ENCODE data around the gene CDC42BPA. TPM values are rescaled to one million over a fixed set of nuclear protein-coding genes. Genes with fewer than 3 reads are reported as not detected.
"Not testable (repeated sequence)": the region's sequence is repeated elsewhere in the genome, so short reads cannot be mapped to it uniquely, and the experiment has no call there.

The CDC42BPA gene
- total and polyA plus RNA-seq, 4 experiments from 2014 or later: 0.49 to 0.72 TPM; not detected in 2

DNA sequence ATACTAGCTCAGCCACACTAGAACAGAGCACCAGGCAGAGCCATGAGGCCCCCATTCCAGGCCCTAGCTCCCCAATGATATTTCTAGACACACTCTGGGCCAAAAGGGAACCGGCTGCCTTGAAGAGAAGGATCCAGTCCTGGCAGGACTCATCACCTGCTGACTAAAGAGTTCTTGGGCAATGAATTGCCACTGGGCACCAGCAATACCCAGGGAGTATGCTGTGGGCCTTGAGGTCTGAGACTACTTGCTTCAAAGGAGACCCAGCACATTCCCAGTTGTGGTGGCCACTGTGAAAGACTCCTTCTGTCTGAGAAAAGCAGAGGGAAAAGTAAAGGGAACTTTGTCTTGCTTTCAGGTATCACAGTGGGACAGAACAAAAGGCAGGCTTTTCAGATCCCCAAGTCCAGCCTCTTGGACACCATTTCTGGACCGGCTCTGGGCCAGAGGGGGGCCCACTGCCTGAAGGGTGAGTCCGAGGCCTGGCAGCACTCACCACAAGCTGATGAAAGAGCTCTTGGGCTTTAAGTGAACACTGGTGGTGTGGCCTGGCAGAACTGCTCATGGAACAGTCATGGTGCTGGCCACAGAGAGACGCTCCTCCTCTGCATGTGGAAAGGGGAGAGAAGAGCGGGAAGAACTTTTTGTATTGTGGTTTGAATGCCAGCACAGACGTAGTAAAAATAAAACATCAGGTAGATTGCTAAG, 72.5 kb downstream of the CDC42BPA start:
- no peaks in the 10 kb centered on the region for H3K27me3 ChIP-seq (ENCODE audit: insufficient read depth, low read length)
- no peak overlapping the region for H3K4me3 ChIP-seq (ENCODE audit: low read length in 2 of 2)
- H3K4me1 ChIP-seq (ENCODE audit: insufficient read depth, low read length): no peaks in the 10 kb centered on the region
- peaks cover 0 to 3% of the 10 kb centered on the region in 2 donors for H3K36me3 Mint-ChIP-seq
- H3K4me3 Mint-ChIP-seq: no peak overlapping the region
- intact Hi-C loops (cut with micrococcal nuclease): no loop called here
- H3K4me1 Mint-ChIP-seq: no peaks in the 10 kb centered on the region
- peaks cover 12 to 26% of the 10 kb centered on the region in 2 donors for H3K27me3 Mint-ChIP-seq
- no peaks in the 10 kb centered on the region for H3K36me3 ChIP-seq (ENCODE audit: insufficient read depth, low read length)
- H3K27ac ChIP-seq (ENCODE audit: low read depth, low read length): no peak overlapping the region
- peaks cover 2 to 24% (median 13%) of the 10 kb centered on the region in 8 donors for H3K9me3 Mint-ChIP-seq
- no peak overlapping the region for H3K27ac Mint-ChIP-seq
- CTCF ChIA-PET (ENCODE audit: partially characterized antibody): interaction anchor here (0.7 kb wide), 1 partner anchor 93 kb away, joined by 4 read pairs; no protein-coding TSS in a partner anchor
- POLR2A ChIA-PET (ENCODE audit: partially characterized antibody): no interaction called here
- DNase-seq: no peak
- H3K9me3 ChIP-seq (ENCODE audit: control insufficient read depth in 1 of 2, low read length in 2 of 2): no peaks in the 10 kb centered on the region

- CTCF ChIA-PET (ENCODE audit: partially characterized antibody): no interaction called here
- H3K27me3 Mint-ChIP-seq: peaks cover 13 to 28% of the 10 kb centered on the region in 2 donors
- no peaks in the 10 kb centered on the region for H3K27me3 ChIP-seq (ENCODE audit: insufficient read depth, low read length)
- POLR2A ChIA-PET (ENCODE audit: partially characterized antibody): no interaction called here
- no peak overlapping the region for H3K4me3 ChIP-seq (ENCODE audit: low read length in 2 of 2)
- no peak overlapping the region for H3K27ac ChIP-seq (ENCODE audit: low read depth, low read length)
- peaks cover 1 to 3% of the 10 kb centered on the region in 2 donors for H3K36me3 Mint-ChIP-seq
- no peaks in the 10 kb centered on the region for H3K4me1 ChIP-seq (ENCODE audit: insufficient read depth, low read length)
- H3K9me3 Mint-ChIP-seq: peaks cover 2 to 24% (median 12%) of the 10 kb centered on the region in 8 donors
- intact Hi-C loops (cut with micrococcal nuclease): no loop called here
- no peak for DNase-seq
- H3K4me1 Mint-ChIP-seq: no peaks in the 10 kb centered on the region
- no peaks in the 10 kb centered on the region for H3K9me3 ChIP-seq (ENCODE audit: control insufficient read depth in 1 of 2, low read length in 2 of 2)
- no peaks in the 10 kb centered on the region for H3K36me3 ChIP-seq (ENCODE audit: insufficient read depth, low read length)
- no peak overlapping the region for H3K4me3 Mint-ChIP-seq
- no peak overlapping the region for H3K27ac Mint-ChIP-seq
Measured at GRCh38 chr1:227244339-227245118, 73.8 kb downstream of the CDC42BPA start.

DNA sequence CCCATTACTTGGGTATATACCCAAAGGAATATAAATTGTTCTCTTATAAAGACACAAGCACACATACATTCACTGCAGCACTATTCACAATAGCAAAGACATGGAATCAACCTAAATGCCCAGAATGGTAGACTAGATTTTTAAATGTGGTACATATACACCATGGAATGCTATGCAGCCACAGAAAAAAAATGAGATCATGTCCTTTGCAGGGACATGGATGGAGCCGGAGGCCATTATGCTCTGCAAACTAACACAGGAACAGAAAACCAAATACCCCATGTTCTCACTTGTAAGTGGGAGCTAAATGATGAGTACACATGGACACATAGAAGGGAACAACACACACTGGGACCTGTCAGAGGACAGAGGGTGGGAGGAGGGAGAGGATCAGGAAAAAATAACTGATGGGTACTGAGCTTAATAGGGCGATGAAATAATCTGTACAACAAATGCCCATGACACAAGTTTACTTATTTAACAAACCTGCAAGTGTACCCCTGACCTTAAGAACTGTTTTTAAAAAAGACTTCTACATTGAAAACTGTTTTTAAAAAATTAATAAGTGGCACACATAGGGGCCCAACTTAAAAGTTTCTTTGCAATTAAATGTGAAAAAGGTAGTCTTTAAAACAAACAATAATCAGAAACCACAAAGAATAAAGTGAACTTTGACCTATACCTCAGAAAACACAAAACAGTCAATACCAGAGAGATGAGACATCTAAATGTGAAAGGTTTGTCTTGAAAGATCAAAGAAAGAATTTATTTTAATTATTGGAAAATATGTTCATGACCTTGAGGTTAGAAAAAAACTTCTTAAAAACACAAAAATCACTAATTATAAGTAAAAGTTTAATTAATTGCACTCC, 75.2 kb downstream of the CDC42BPA start:
- no peak overlapping the region for H3K4me3 Mint-ChIP-seq
- peaks cover 8 to 28% of the 10 kb centered on the region in 2 donors for H3K27me3 Mint-ChIP-seq

GRCh38 chr1:227240983-227241382, 77.3 kb downstream of the CDC42BPA start:
- ChIA-PET POLR2A (ENCODE audit: partially characterized antibody) (no interaction called here), CTCF (ENCODE audit: partially characterized antibody) (no interaction called here)
- peaks cover 0 to 1% of the 10 kb centered on the region in 2 donors for H3K36me3 Mint-ChIP-seq

More for the DNA sequence above, 75.2 kb downstream of the CDC42BPA start:
- POLR2A ChIA-PET (ENCODE audit: partially characterized antibody): no interaction called here
- Mint-ChIP-seq H3K27ac (no peak overlapping the region), H3K4me1 (no peaks in the 10 kb centered on the region), H3K36me3 (peaks cover 1 to 3% of the 10 kb centered on the region in 2 donors), H3K9me3 (peaks cover under 1 to 17% (median 9%) of the 10 kb centered on the region in 8 donors)
- Histone ChIP-seq H3K9me3 (ENCODE audit: control insufficient read depth in 1 of 2, low read length in 2 of 2) (no peaks in the 10 kb centered on the region), H3K4me1 (ENCODE audit: insufficient read depth, low read length) (no peaks in the 10 kb centered on the region), H3K27me3 (ENCODE audit: insufficient read depth, low read length) (no peaks in the 10 kb centered on the region), H3K27ac (ENCODE audit: low read depth, low read length) (no peak overlapping the region), H3K36me3 (ENCODE audit: insufficient read depth, low read length) (no peaks in the 10 kb centered on the region), H3K4me3 (ENCODE audit: low read length in 2 of 2) (no peak overlapping the region)
- intact Hi-C loops (cut with micrococcal nuclease): no loop called here
- CTCF ChIA-PET (ENCODE audit: partially characterized antibody): no interaction called here
- no peak for DNase-seq

DNA sequence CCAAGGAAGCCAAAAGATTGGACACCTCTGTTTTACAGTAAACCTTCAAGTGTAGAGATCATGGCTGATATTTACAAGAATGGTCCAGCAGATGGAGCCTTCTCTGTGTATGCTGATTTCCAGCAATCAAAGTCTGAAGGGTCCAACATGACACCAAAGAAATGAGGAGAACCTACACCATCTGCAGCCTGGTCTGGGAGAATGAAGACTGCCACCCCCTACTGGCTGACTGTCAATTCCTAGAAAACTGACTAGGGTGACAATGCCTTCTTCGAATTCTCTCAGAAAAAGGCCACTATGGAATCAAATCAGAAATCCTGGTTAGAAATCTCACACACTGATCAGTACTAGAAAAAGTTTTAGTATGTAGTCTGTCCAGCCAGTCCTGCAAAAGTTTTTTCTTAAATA, 83.3 kb downstream of the CDC42BPA start:
- DNase-seq: no peak
- no peak overlapping the region for H3K4me3 ChIP-seq (ENCODE audit: low read length in 2 of 2)
- no peak overlapping the region for H3K27ac ChIP-seq (ENCODE audit: low read depth, low read length)
- Mint-ChIP-seq H3K27me3 (peaks cover 5 to 25% of the 10 kb centered on the region in 2 donors), H3K4me1 (no peaks in the 10 kb centered on the region), H3K4me3 (no peak overlapping the region), H3K36me3 (no peaks in the 10 kb centered on the region), H3K27ac (no peak overlapping the region), H3K9me3 (peaks cover 0 to 5% (median 0%) of the 10 kb centered on the region in 8 donors)
- no peaks in the 10 kb centered on the region for H3K4me1 ChIP-seq (ENCODE audit: insufficient read depth, low read length)
- no peaks in the 10 kb centered on the region for H3K9me3 ChIP-seq (ENCODE audit: control insufficient read depth in 1 of 2, low read length in 2 of 2)
- POLR2A ChIA-PET (ENCODE audit: partially characterized antibody): no interaction called here
- H3K36me3 ChIP-seq (ENCODE audit: insufficient read depth, low read length): no peaks in the 10 kb centered on the region
- intact Hi-C loops (cut with micrococcal nuclease): no loop called here
- no peaks in the 10 kb centered on the region for H3K27me3 ChIP-seq (ENCODE audit: insufficient read depth, low read length)
- CTCF ChIA-PET (ENCODE audit: partially characterized antibody): no interaction called here

More at GRCh38 chr1:227240983-227241382, 77.3 kb downstream of the CDC42BPA start:
- Mint-ChIP-seq H3K27me3 (peaks cover 7 to 29% of the 10 kb centered on the region in 2 donors), H3K4me3 (no peak overlapping the region), H3K27ac (no peak overlapping the region), H3K4me1 (no peaks in the 10 kb centered on the region), H3K9me3 (peaks cover 0 to 5% (median under 1%) of the 10 kb centered on the region in 8 donors)
- Histone ChIP-seq H3K4me1 (ENCODE audit: insufficient read depth, low read length) (no peaks in the 10 kb centered on the region), H3K4me3 (ENCODE audit: low read length in 2 of 2) (no peak overlapping the region), H3K27me3 (ENCODE audit: insufficient read depth, low read length) (no peaks in the 10 kb centered on the region), H3K36me3 (ENCODE audit: insufficient read depth, low read length) (no peaks in the 10 kb centered on the region), H3K27ac (ENCODE audit: low read depth, low read length) (no peak overlapping the region), H3K9me3 (ENCODE audit: control insufficient read depth in 1 of 2, low read length in 2 of 2) (no peaks in the 10 kb centered on the region)
- intact Hi-C loops (cut with micrococcal nuclease): no loop called here
- no peak for DNase-seq

- H3K9me3 ChIP-seq (ENCODE audit: control insufficient read depth in 1 of 2, low read length in 2 of 2); H3K9me3 Mint-ChIP-seq; H3K27ac ChIP-seq (ENCODE audit: low read depth, low read length); H3K4me3 Mint-ChIP-seq; H3K36me3 ChIP-seq (ENCODE audit: insufficient read depth, low read length); H3K4me1 Mint-ChIP-seq; H3K27ac Mint-ChIP-seq; H3K4me3 ChIP-seq (ENCODE audit: low read length in 2 of 2); H3K27me3 ChIP-seq (ENCODE audit: insufficient read depth, low read length); CTCF ChIA-PET (ENCODE audit: partially characterized antibody); POLR2A ChIA-PET (ENCODE audit: partially characterized antibody); H3K4me1 ChIP-seq (ENCODE audit: insufficient read depth, low read length); intact Hi-C loops (cut with micrococcal nuclease); H3K27me3 Mint-ChIP-seq; DNase-seq; H3K36me3 Mint-ChIP-seq: not testable (repeated sequence)
Measured at GRCh38 chr1:227231128-227231527, 87.2 kb downstream of the CDC42BPA start.

GRCh38 chr1:227228201-227228600, 90.1 kb downstream of the CDC42BPA start:
- no peaks in the 10 kb centered on the region for H3K4me1 ChIP-seq (ENCODE audit: insufficient read depth, low read length)
- DNase-seq: no peak
- Mint-ChIP-seq H3K4me1 (no peaks in the 10 kb centered on the region), H3K4me3 (no peak overlapping the region), H3K27ac (no peak overlapping the region), H3K9me3 (no peaks in the 10 kb centered on the region), H3K27me3 (peaks cover 0 to 4% of the 10 kb centered on the region in 2 donors), H3K36me3 (no peaks in the 10 kb centered on the region)
- H3K9me3 ChIP-seq (ENCODE audit: control insufficient read depth in 1 of 2, low read length in 2 of 2): no peaks in the 10 kb centered on the region
- no peak overlapping the region for H3K4me3 ChIP-seq (ENCODE audit: low read length in 2 of 2)
- intact Hi-C loops (cut with micrococcal nuclease): no loop called here
- H3K36me3 ChIP-seq (ENCODE audit: insufficient read depth, low read length): no peaks in the 10 kb centered on the region
- POLR2A ChIA-PET (ENCODE audit: partially characterized antibody): no interaction called here
- no peak overlapping the region for H3K27ac ChIP-seq (ENCODE audit: low read depth, low read length)
- no peaks in the 10 kb centered on the region for H3K27me3 ChIP-seq (ENCODE audit: insufficient read depth, low read length)
- CTCF ChIA-PET (ENCODE audit: partially characterized antibody): no interaction called here

Data from CD4-positive, alpha-beta memory T cell (primary cell).